GM10847 (cell line): ENCODE measurements around the gene ACO1.

ENCODE experiments used
- POLR2A ChIP-seq: IDR thresholded peaks from 2 replicates; pipeline ENCODE4 v1.6.1; 2011; ENCODE audit not compliant: insufficient read length; ENCODE audit errors: extremely low read depth

ACO1 gene

DNA sequence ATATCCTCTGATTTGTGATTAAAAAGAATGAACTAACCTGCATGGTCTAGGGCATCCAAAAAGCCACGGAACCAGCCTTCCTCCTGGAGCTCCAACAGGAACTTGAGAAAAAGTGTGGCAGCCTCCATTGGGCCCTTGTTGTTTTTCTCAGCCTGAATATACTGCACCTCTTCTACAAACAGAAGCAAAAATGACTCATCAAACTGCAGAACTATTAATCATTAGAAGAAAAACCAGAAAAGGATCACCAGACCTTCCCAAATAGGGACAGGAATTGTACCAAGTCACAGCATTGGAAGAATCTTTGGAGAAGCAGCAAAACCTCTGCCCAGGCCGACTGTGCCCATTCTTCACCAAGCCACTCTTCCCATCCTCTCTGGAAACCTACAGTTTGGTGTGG is 116.3 kb downstream of the ACO1 start:
- TF ChIP-seq POLR2A: no peak

GRCh38 chr9:32501868-32502267 is 117.4 kb downstream of the ACO1 start:
- TF ChIP-seq POLR2A: no peak

GRCh38 chr9:32502464-32502863 is 118.0 kb downstream of the ACO1 start:
- no peak for TF ChIP-seq POLR2A

GRCh38 chr9:32503008-32503407 is 118.6 kb downstream of the ACO1 start:
- TF ChIP-seq POLR2A: no peak
